HFF-Myc (cell line): Measurements from ENCODE around the gene PRKAG2.

Source experiments
- DNase-seq: peaks from one replicate; pipeline ENCODE4 v3.0.0-alpha.2; 2011; ENCODE audit warnings: low read depth; ENCODE audit errors: extremely low read depth
- H3K4me3 ChIP-seq: replicated peaks from 2 replicates; pipeline ENCODE4 v1.5.1; 2011; ENCODE audit warnings: low read depth, mild to moderate bottlenecking, control low read depth, low read length
- CTCF ChIP-seq: IDR thresholded peaks from 2 replicates; pipeline ENCODE4 v1.5.1; 2012; ENCODE audit warnings: mild to moderate bottlenecking, low read depth, low read length, control low read depth; ENCODE audit errors: missing control alignments

The PRKAG2 gene

GRCh38 chr7:151726652-151727578 is 150.0 kb downstream of the PRKAG2 start:
- H3K4me3 ChIP-seq: no peak overlapping the region
- no peak for TF ChIP-seq CTCF

GRCh38 chr7:151725844-151726651 is 150.9 kb downstream of the PRKAG2 start:
- DNase-seq: no peak
- TF ChIP-seq CTCF: no peak
- H3K4me3 ChIP-seq: no peak overlapping the region

More at GRCh38 chr7:151726652-151727578, 150.0 kb downstream of the PRKAG2 start:
- no peak for DNase-seq

- no peak for DNase-seq
- TF ChIP-seq CTCF: no peak
- no peak overlapping the region for H3K4me3 ChIP-seq
Measured at GRCh38 chr7:151724920-151725584, 151.9 kb downstream of the PRKAG2 start.

GRCh38 chr7:151724250-151724915 is 152.5 kb downstream of the PRKAG2 start:
- H3K4me3 ChIP-seq: no peak overlapping the region
- no peak for TF ChIP-seq CTCF
- DNase-seq: no peak

GRCh38 chr7:151723321-151723720 is 153.6 kb downstream of the PRKAG2 start:
- no peak for TF ChIP-seq CTCF
- no peak for DNase-seq
- H3K4me3 ChIP-seq: no peak overlapping the region

GRCh38 chr7:151722533-151722932 is 154.4 kb downstream of the PRKAG2 start:
- no peak for TF ChIP-seq CTCF
- H3K4me3 ChIP-seq: no peak overlapping the region
- no peak for DNase-seq
